B cell (primary cell): ENCODE results near the gene VPS25.

ENCODE experiments used
- CTCF ChIP-seq: fragments of 200-600 bp; IDR thresholded peaks from one replicate; pipeline ENCODE4 v1.8.0; 2022; ENCODE audit warnings: antibody characterized with exemption, mild to moderate bottlenecking
- EZH2 ChIP-seq: IDR thresholded peaks from 2 replicates; pipeline ENCODE4 v1.6.1; 2012; ENCODE audit warnings: borderline replicate concordance, low read depth, mild to moderate bottlenecking, moderate library complexity, low read length; ENCODE audit not compliant: insufficient read depth, poor library complexity, severe bottlenecking

GRCh38 chr17:42803074-42803883 is 30.0 kb downstream of the VPS25 start:
- TF ChIP-seq EZH2 (no peak), CTCF (no peak)
